OCI-LY7 (cell line): ENCODE data around the gene MEI4. TPM values are rescaled to one million over a fixed set of nuclear protein-coding genes. Genes with fewer than 3 reads are reported as not detected.
"Not testable (repeated sequence)": the region's sequence is repeated elsewhere in the genome, so short reads cannot be mapped to it uniquely, and the experiment has no call there.

Source experiments
- BruUV-seq: library from RNA; stranded (reverse); fragments of 400-500 nt; replicated peaks from 2 replicates; lab custom pipeline; 2021; lab: Mats Ljungman, UMichigan
- CTCF ChIA-PET: fragments of 300-600 bp; sonication (Branson Sonifier 250); formaldehyde crosslinking; loops from one replicate; lab custom pipeline; 2022; ENCODE audit warnings: antibody characterized with exemption; ENCODE audit not compliant: unreplicated experiment; lab: Charles Lee
- POLR2A ChIA-PET: fragments of 300-600 bp; sonication (Branson Sonifier 250); formaldehyde crosslinking; loops from one replicate; lab custom pipeline; 2022; ENCODE audit warnings: antibody characterized with exemption; lab: Charles Lee
- DNase-seq: peaks from one replicate; pipeline ENCODE4 v3.0.0-alpha.2; 2015; ENCODE audit warnings: low spot score
- H2AFZ ChIP-seq: fragments of 200-600 bp; sonication (generic), shearing (Covaris generic); 2 replicates; pipeline ENCODE4 v1.6.1; 2014; ENCODE audit warnings: mild to moderate bottlenecking, antibody characterized with exemption, low read length, moderate library complexity
- H3K27ac ChIP-seq: fragments of 200-600 bp; sonication (generic); 2 replicates; pipeline ENCODE4 v1.5.1; 2014; ENCODE audit warnings: mixed run types, low read depth, mild to moderate bottlenecking, moderate library complexity, low read length, inconsistent platforms; ENCODE audit not compliant: poor library complexity, severe bottlenecking
- H3K36me3 ChIP-seq: fragments of 200-600 bp; sonication (generic); 2 replicates; pipeline ENCODE4 v1.6.1; 2014; ENCODE audit warnings: mild to moderate bottlenecking, antibody characterized with exemption, low read length, moderate library complexity, mixed read lengths; ENCODE audit not compliant: insufficient read depth
- H3K4me1 ChIP-seq: fragments of 200-600 bp; sonication (generic); 2 replicates; pipeline ENCODE4 v1.5.1; 2014; ENCODE audit warnings: mild to moderate bottlenecking, low read length; ENCODE audit not compliant: insufficient read depth, poor library complexity, severe bottlenecking
- H3K4me2 ChIP-seq: fragments of 200-600 bp; sonication (generic); 2 replicates; pipeline ENCODE4 v1.6.1; 2014; ENCODE audit warnings: mild to moderate bottlenecking, low read length
- H3K4me3 ChIP-seq: fragments of 200-600 bp; sonication (generic); 2 replicates; pipeline ENCODE4 v1.5.1; 2014; ENCODE audit warnings: mild to moderate bottlenecking, low read depth, low read length; ENCODE audit not compliant: poor library complexity, severe bottlenecking
- H3K79me2 ChIP-seq: fragments of 200-600 bp; sonication (generic); 2 replicates; pipeline ENCODE4 v1.6.1; 2016; ENCODE audit warnings: low read depth, mild to moderate bottlenecking, low read length, moderate library complexity, mixed read lengths; ENCODE audit not compliant: insufficient read depth
- H3K9me2 ChIP-seq: fragments of 200-600 bp; sonication (generic); 2 replicates; pipeline ENCODE4 v1.6.1; 2016; ENCODE audit warnings: mild to moderate bottlenecking, low read length, mixed read lengths; ENCODE audit not compliant: insufficient read depth
- H3K9me3 ChIP-seq: fragments of 200-600 bp; sonication (generic); 2 replicates; pipeline ENCODE4 v1.6.1; 2014; ENCODE audit warnings: mild to moderate bottlenecking, mixed run types, low read length, mixed read lengths
- H4K20me1 ChIP-seq: fragments of 200-600 bp; sonication (generic); 2 replicates; pipeline ENCODE4 v1.6.1; 2014; ENCODE audit warnings: mild to moderate bottlenecking, antibody characterized with exemption, low read length, moderate library complexity, mixed read lengths; ENCODE audit not compliant: insufficient read depth
- EZH2phosphoT487 ChIP-seq: fragments of 200-600 bp; sonication (generic); IDR thresholded peaks from 2 replicates; pipeline ENCODE4 v1.6.1; 2018; ENCODE audit warnings: low read depth, borderline replicate concordance, mild to moderate bottlenecking, mixed run types, antibody characterized with exemption, low read length, moderate library complexity, mixed read lengths
- intact Hi-C: fragments of 100-400 bp; cut with micrococcal nuclease; formaldehyde crosslinking; loops from one replicate; pipeline ENCODE4 v1.10.0; 2022; ENCODE audit not compliant: unreplicated experiment
- total RNA-seq, 2 experiments: library from RNA; depleted of rRNA in 1 of 2; stranded (reverse); fragments of >200 nt in 1 of 2; shearing (Covaris generic) in 1 of 2; gene quantifications; 2 replicates each; pipeline ENCODE4 v1.2.3, GENCODE V29; 2014 to 2022
- TF ChIP-seq, protein P1 (sequence below): fragments of 200-600 bp; sonication (generic); conservative IDR thresholded peaks from 2 replicates; pipeline ENCODE4 v1.5.1; 2014; ENCODE audit warnings: mild to moderate bottlenecking, antibody characterized with exemption, low read length, moderate library complexity, mixed read lengths

MEI4 gene
- total RNA-seq, 2 experiments from 2014 or later = not detected

- BruUV-seq = no TSS peak
- no peaks in the 10 kb centered on the region for H3K36me3 ChIP-seq
- CTCF ChIA-PET = no interaction called here
Observed at GRCh38 chr6:77686931-77687330, 34.1 kb downstream of the MEI4 start.

DNA sequence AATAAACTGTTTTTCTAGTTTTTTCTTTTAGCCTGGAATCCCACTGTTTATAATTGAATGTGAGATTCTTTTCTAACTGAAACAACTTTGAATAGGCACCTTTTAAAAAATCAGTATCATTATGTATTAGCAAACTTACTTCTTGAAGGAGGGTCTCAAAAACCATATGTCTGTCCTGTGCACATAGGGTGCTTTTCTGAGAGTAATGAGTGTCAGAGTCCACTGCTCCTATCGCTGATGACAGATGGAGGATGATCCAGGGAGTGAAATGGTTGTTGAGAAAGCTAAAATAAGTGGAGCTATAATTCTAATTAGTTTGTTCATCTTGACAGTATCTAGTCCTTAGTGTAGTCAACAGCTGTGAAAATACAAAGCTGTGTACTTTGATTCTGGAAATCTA lies 35.8 kb downstream of the MEI4 start:
- Histone ChIP-seq H3K36me3 (no peaks in the 10 kb centered on the region), H3K4me3 (no peak overlapping the region), H3K9me2 (no peaks in the 10 kb centered on the region), H4K20me1 (no peaks in the 10 kb centered on the region), H3K9me3 (no peaks in the 10 kb centered on the region), H3K4me1 (no peaks in the 10 kb centered on the region), H3K4me2 (no peak overlapping the region), H3K27ac (no peak overlapping the region), H2AFZ (no peak overlapping the region), H3K79me2 (no peaks in the 10 kb centered on the region)
- no TSS peak for BruUV-seq
- no peak for DNase-seq
- ChIA-PET CTCF (no interaction called here), POLR2A (no interaction called here)
- intact Hi-C loops = no loop called here
- TF ChIP-seq, protein P1, sequence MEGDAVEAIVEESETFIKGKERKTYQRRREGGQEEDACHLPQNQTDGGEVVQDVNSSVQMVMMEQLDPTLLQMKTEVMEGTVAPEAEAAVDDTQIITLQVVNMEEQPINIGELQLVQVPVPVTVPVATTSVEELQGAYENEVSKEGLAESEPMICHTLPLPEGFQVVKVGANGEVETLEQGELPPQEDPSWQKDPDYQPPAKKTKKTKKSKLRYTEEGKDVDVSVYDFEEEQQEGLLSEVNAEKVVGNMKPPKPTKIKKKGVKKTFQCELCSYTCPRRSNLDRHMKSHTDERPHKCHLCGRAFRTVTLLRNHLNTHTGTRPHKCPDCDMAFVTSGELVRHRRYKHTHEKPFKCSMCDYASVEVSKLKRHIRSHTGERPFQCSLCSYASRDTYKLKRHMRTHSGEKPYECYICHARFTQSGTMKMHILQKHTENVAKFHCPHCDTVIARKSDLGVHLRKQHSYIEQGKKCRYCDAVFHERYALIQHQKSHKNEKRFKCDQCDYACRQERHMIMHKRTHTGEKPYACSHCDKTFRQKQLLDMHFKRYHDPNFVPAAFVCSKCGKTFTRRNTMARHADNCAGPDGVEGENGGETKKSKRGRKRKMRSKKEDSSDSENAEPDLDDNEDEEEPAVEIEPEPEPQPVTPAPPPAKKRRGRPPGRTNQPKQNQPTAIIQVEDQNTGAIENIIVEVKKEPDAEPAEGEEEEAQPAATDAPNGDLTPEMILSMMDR = no peak
- TF ChIP-seq EZH2phosphoT487 = no peak

More at GRCh38 chr6:77686931-77687330, 34.1 kb downstream of the MEI4 start:
- Histone ChIP-seq H3K79me2 (no peaks in the 10 kb centered on the region), H3K4me2 (no peak overlapping the region), H3K9me2 (no peaks in the 10 kb centered on the region), H3K27ac (no peak overlapping the region), H3K4me1 (no peaks in the 10 kb centered on the region), H4K20me1 (no peaks in the 10 kb centered on the region), H2AFZ (no peak overlapping the region), H3K9me3 (no peaks in the 10 kb centered on the region), H3K4me3 (no peak overlapping the region)
- POLR2A ChIA-PET = no interaction called here
- intact Hi-C loops = no loop called here
- TF ChIP-seq, protein P1 = no peak
- no peak for TF ChIP-seq EZH2phosphoT487
- DNase-seq = no peak

DNA sequence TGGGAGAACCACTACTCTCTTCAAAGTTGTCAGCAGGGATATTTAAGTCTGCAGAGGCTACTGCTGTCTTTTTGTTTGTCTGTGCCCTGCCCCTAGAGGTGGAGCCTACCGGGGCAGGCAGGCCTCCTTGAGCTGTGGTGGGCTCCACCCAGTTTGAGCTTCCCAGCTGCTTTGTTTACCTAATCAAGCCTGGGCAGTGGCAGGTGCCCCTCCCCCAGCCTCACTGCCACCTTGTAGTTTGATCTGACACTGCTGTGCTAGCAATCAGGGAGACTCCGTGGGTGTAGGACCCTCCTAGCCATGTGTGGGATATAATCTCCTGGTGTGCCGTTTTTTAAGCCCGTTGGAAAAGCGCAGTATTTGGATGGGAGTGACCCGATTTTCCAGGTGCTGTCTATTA lies 47.3 kb downstream of the MEI4 start:
- CTCF ChIA-PET = not testable (repeated sequence)

More for the DNA sequence above, 47.3 kb downstream of the MEI4 start:
- H4K20me1 ChIP-seq, H3K4me2 ChIP-seq, H2AFZ ChIP-seq, DNase-seq, H3K36me3 ChIP-seq, H3K27ac ChIP-seq, BruUV-seq, H3K4me1 ChIP-seq, H3K9me2 ChIP-seq, POLR2A ChIA-PET, intact Hi-C loops, H3K9me3 ChIP-seq, H3K79me2 ChIP-seq, H3K4me3 ChIP-seq: not testable (repeated sequence)
